ENCODE results near the gene ICAM3. TPM values are rescaled to one million over a fixed set of nuclear protein-coding genes. Genes with fewer than 3 reads are reported as not detected.
A peak's percentile ranks its signal among the peaks of the same experiment; 100 is the strongest.

Gene ICAM3
- total and polyA plus RNA-seq, 2 donors = 66.2 to 99.0 TPM

DNA sequence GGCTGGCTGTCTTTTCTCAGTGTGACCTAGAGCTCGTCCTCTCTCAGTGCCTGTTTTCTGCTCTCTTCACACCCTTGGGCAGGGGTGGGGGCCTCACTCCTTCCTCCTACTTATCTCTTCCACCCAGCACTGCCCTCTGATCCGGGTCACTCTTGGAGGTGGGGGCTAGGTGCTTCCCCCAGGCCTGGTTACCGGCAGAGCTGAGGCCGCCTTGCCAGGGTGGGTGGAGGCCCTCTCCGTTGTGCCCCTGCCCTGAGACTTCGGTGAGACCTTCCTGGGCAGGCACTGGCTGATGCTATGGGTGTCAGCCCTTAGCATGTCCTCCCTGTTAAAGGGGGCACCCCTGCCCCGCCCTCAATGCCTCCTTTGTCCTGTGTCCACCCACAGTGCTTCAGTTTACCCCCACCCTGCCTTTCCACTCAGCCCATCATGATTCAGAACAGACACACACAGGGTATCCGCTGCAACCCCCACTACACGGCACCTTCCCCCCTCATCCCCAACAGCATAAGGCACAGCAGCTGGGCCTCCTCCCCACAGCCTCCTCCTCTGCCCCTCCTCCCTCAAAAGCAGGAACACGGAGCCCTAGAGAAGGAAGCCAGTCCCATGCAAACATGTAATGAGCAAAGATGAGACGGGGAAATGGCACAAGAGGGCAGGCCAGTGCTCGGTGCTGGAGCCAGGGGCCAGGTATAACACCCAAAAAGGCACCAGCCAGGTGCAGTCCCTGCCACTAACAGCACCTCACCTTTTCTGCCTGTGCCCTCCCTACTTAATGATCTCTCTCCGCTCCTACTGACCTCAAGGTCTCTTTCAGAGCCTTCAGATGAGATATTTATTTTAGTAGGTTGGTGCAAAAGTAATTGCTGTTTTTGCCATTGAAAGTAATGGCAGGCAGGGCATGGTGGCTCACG lies 39.6 kb downstream of the ICAM3 start:
- H3K9me3 ChIP-seq (ENCODE audit: control insufficient read depth in 2 of 2, insufficient read depth in 1 of 2, low read length in 1 of 2) = peaks cover 0 to 10% of the 10 kb centered on the region in 2 donors

DNA sequence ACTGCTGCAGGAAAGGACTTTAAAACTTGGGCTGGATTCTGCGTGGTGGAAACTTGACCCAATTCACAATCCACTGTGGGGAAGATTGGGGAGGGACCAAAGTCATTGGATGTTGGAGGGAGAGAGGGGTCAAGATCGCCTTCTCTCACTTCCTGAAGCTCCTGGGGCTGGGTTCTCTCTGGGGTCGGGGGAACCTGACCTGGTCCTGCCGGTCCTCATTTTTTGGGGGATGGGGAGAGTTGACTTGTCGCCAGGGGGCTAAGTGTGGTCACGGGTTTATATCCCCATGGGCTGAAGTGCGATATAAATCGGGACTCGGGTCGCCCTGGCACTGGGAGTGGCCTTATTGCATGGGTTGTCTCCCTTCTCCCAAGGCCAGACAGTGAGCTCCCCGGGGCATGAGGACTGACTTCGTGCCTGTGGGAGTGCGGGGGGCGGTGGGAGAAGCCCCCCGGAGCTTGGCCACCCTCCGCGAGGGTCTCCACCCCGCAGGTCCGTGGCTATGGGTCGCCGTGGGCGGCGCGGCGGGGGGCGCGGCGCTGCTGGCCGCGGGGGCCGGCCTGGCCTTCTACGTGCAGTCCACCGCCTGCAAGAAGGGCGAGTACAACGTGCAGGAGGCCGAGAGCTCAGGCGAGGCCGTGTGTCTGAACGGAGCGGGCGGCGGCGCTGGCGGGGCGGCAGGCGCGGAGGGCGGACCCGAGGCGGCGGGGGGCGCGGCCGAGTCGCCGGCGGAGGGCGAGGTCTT lies 43.4 kb downstream of the ICAM3 start:
- Histone ChIP-seq H3K9me3 (ENCODE audit: control insufficient read depth in 2 of 2, insufficient read depth in 1 of 2, low read length in 1 of 2) (peaks cover 2 to 34% of the 10 kb centered on the region in 2 donors), H3K4me1 (ENCODE audit: control insufficient read depth in 2 of 2, insufficient read depth in 2 of 2, low read length in 2 of 2) (peaks cover 25 to 39% of the 10 kb centered on the region in 2 donors), H3K27me3 (ENCODE audit: control insufficient read depth in 2 of 2, insufficient read depth in 1 of 2, low read length in 1 of 2) (peaks cover 61 to 89% of the 10 kb centered on the region in 2 donors), H3K27ac (ENCODE audit: low read depth in 1 of 2, low read length in 1 of 2) (no peak overlapping the region), H3K36me3 (ENCODE audit: control insufficient read depth in 2 of 2, insufficient read depth in 2 of 2, low read length in 1 of 2) (no peaks in the 10 kb centered on the region), H3K4me3 (ENCODE audit: low read length in 2 of 2) (peak overlapping the region; percentile 16 to 31)
- WGBS = 14% methylated on average over 58 of the region's 58 CpGs
- DNase-seq (ENCODE audit: low read depth in 6 of 9, low spot score in 9 of 9) = no peak

More for the DNA sequence above, 39.6 kb downstream of the ICAM3 start:
- Histone ChIP-seq H3K36me3 (ENCODE audit: control insufficient read depth in 2 of 2, insufficient read depth in 2 of 2, low read length in 1 of 2) (no peaks in the 10 kb centered on the region), H3K27me3 (ENCODE audit: control insufficient read depth in 2 of 2, insufficient read depth in 1 of 2, low read length in 1 of 2) (peaks cover 26 to 52% of the 10 kb centered on the region in 2 donors), H3K4me1 (ENCODE audit: control insufficient read depth in 2 of 2, insufficient read depth in 2 of 2, low read length in 2 of 2) (peaks cover 9 to 14% of the 10 kb centered on the region in 2 donors), H3K27ac (ENCODE audit: low read depth in 1 of 2, low read length in 1 of 2) (no peak overlapping the region), H3K4me3 (ENCODE audit: low read length in 2 of 2) (no peak overlapping the region)
- DNase-seq (ENCODE audit: low read depth in 6 of 9, low spot score in 9 of 9) = no peak
- 37% methylated on average over 14 of the region's 14 CpGs for WGBS

DNA sequence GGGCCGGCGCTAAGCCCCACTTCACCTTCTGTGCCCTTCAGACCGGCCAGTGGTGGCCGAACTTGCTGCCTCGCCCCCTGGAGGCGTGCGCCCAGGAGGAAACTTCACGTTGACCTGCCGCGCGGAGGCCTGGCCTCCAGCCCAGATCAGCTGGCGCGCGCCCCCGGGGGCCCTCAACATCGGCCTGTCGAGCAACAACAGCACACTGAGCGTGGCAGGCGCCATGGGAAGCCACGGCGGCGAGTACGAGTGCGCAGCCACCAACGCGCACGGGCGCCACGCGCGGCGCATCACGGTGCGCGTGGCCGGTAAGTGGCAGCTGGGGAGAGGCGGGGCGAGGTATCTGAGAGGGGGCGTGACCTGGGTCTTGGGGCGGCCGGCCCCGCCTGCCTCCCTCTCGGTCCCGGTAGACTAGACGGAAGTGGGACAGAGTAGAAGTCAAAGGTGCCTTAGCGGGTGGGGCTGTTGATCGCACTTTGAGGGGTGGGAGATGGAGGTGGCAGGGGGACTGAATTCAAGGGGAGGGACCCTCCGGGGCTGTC lies 44.0 kb downstream of the ICAM3 start:
- peaks cover 2 to 40% of the 10 kb centered on the region in 2 donors for H3K9me3 ChIP-seq (ENCODE audit: control insufficient read depth in 2 of 2, insufficient read depth in 1 of 2, low read length in 1 of 2)
- WGBS = 2% methylated on average over 48 of the region's 48 CpGs
- peak overlapping the region; percentile 16 to 31 for H3K4me3 ChIP-seq (ENCODE audit: low read length in 2 of 2)
- H3K36me3 ChIP-seq (ENCODE audit: control insufficient read depth in 2 of 2, insufficient read depth in 2 of 2, low read length in 1 of 2) = no peaks in the 10 kb centered on the region
- DNase-seq (ENCODE audit: low read depth in 6 of 9, low spot score in 9 of 9) = peak in 1 of 9 donors; percentile 63
- peaks cover 28 to 45% of the 10 kb centered on the region in 2 donors for H3K4me1 ChIP-seq (ENCODE audit: control insufficient read depth in 2 of 2, insufficient read depth in 2 of 2, low read length in 2 of 2)
- peaks cover 68 to 96% of the 10 kb centered on the region in 2 donors for H3K27me3 ChIP-seq (ENCODE audit: control insufficient read depth in 2 of 2, insufficient read depth in 1 of 2, low read length in 1 of 2)
- H3K27ac ChIP-seq (ENCODE audit: low read depth in 1 of 2, low read length in 1 of 2) = no peak overlapping the region

DNA sequence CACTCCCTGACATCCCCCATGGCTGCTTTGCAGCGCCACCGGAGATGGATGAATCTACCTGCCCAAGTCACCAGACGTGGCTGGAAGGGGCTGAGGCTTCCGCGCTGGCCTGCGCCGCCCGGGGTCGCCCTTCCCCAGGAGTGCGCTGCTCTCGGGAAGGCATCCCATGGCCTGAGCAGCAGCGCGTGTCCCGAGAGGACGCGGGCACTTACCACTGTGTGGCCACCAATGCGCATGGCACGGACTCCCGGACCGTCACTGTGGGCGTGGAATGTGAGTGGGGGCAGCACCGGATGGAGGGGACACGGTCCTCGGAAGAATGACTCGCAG lies 45.1 kb downstream of the ICAM3 start:
- no peak overlapping the region for H3K27ac ChIP-seq (ENCODE audit: low read depth in 1 of 2, low read length in 1 of 2)
- 8% methylated on average over 25 of the region's 25 CpGs for WGBS
- no peaks in the 10 kb centered on the region for H3K36me3 ChIP-seq (ENCODE audit: control insufficient read depth in 2 of 2, insufficient read depth in 2 of 2, low read length in 1 of 2)
- DNase-seq (ENCODE audit: low read depth in 6 of 9, low spot score in 9 of 9) = no peak
- H3K9me3 ChIP-seq (ENCODE audit: control insufficient read depth in 2 of 2, insufficient read depth in 1 of 2, low read length in 1 of 2) = peaks cover 2 to 46% of the 10 kb centered on the region in 2 donors
- no peak overlapping the region for H3K4me3 ChIP-seq (ENCODE audit: low read length in 2 of 2)
- H3K27me3 ChIP-seq (ENCODE audit: control insufficient read depth in 2 of 2, insufficient read depth in 1 of 2, low read length in 1 of 2) = peaks cover 75 to 97% of the 10 kb centered on the region in 2 donors
- H3K4me1 ChIP-seq (ENCODE audit: control insufficient read depth in 2 of 2, insufficient read depth in 2 of 2, low read length in 2 of 2) = peaks cover 28 to 53% of the 10 kb centered on the region in 2 donors

GRCh38 chr19:10293637-10294367 lies 45.6 kb downstream of the ICAM3 start:
- peaks cover 33 to 59% of the 10 kb centered on the region in 2 donors for H3K4me1 ChIP-seq (ENCODE audit: control insufficient read depth in 2 of 2, insufficient read depth in 2 of 2, low read length in 2 of 2)
- peaks cover 81 to 98% of the 10 kb centered on the region in 2 donors for H3K27me3 ChIP-seq (ENCODE audit: control insufficient read depth in 2 of 2, insufficient read depth in 1 of 2, low read length in 1 of 2)
- peaks cover 2 to 51% of the 10 kb centered on the region in 2 donors for H3K9me3 ChIP-seq (ENCODE audit: control insufficient read depth in 2 of 2, insufficient read depth in 1 of 2, low read length in 1 of 2)
- DNase-seq (ENCODE audit: low read depth in 6 of 9, low spot score in 9 of 9) = no peak
- WGBS = 19% methylated on average over 49 of the region's 49 CpGs
- no peak overlapping the region for H3K4me3 ChIP-seq (ENCODE audit: low read length in 2 of 2)
- H3K36me3 ChIP-seq (ENCODE audit: control insufficient read depth in 2 of 2, insufficient read depth in 2 of 2, low read length in 1 of 2) = no peaks in the 10 kb centered on the region
- H3K27ac ChIP-seq (ENCODE audit: low read depth in 1 of 2, low read length in 1 of 2) = no peak overlapping the region

GRCh38 chr19:10292789-10293636 lies 46.4 kb downstream of the ICAM3 start:
- peaks cover 36 to 66% of the 10 kb centered on the region in 2 donors for H3K4me1 ChIP-seq (ENCODE audit: control insufficient read depth in 2 of 2, insufficient read depth in 2 of 2, low read length in 2 of 2)
- DNase-seq (ENCODE audit: low read depth in 6 of 9, low spot score in 9 of 9) = no peak
- H3K27me3 ChIP-seq (ENCODE audit: control insufficient read depth in 2 of 2, insufficient read depth in 1 of 2, low read length in 1 of 2) = peaks cover 89 to 100% of the 10 kb centered on the region in 2 donors
- 19% methylated on average over 56 of the region's 56 CpGs for WGBS
- H3K27ac ChIP-seq (ENCODE audit: low read depth in 1 of 2, low read length in 1 of 2) = no peak overlapping the region
- peak overlapping the region in 1 of 2 donors; percentile 25 for H3K4me3 ChIP-seq (ENCODE audit: low read length in 2 of 2)
- H3K36me3 ChIP-seq (ENCODE audit: control insufficient read depth in 2 of 2, insufficient read depth in 2 of 2, low read length in 1 of 2) = no peaks in the 10 kb centered on the region
- H3K9me3 ChIP-seq (ENCODE audit: control insufficient read depth in 2 of 2, insufficient read depth in 1 of 2, low read length in 1 of 2) = peaks cover 2 to 58% of the 10 kb centered on the region in 2 donors

GRCh38 chr19:10292206-10292788 lies 47.1 kb downstream of the ICAM3 start:
- Histone ChIP-seq H3K27me3 (ENCODE audit: control insufficient read depth in 2 of 2, insufficient read depth in 1 of 2, low read length in 1 of 2) (peaks cover 95 to 100% of the 10 kb centered on the region in 2 donors), H3K4me1 (ENCODE audit: control insufficient read depth in 2 of 2, insufficient read depth in 2 of 2, low read length in 2 of 2) (peaks cover 40 to 71% of the 10 kb centered on the region in 2 donors), H3K27ac (ENCODE audit: low read depth in 1 of 2, low read length in 1 of 2) (no peak overlapping the region), H3K9me3 (ENCODE audit: control insufficient read depth in 2 of 2, insufficient read depth in 1 of 2, low read length in 1 of 2) (peaks cover 2 to 65% of the 10 kb centered on the region in 2 donors), H3K4me3 (ENCODE audit: low read length in 2 of 2) (peak overlapping the region in 1 of 2 donors; percentile 25), H3K36me3 (ENCODE audit: control insufficient read depth in 2 of 2, insufficient read depth in 2 of 2, low read length in 1 of 2) (no peaks in the 10 kb centered on the region)
- WGBS = 4% methylated on average over 45 of the region's 45 CpGs
- peak in 2 of 9 donors; percentile 47 to 56 for DNase-seq (ENCODE audit: low read depth in 6 of 9, low spot score in 9 of 9)

Data from thymus (tissue), 11 donors.